ENCODE results near the gene TNNI2. TPM values are rescaled to one million over a fixed set of nuclear protein-coding genes. Genes with fewer than 3 reads are reported as not detected.

Gene TNNI2
- total RNA-seq, 1 experiment from 2014 or later, result 0.55 TPM

DNA sequence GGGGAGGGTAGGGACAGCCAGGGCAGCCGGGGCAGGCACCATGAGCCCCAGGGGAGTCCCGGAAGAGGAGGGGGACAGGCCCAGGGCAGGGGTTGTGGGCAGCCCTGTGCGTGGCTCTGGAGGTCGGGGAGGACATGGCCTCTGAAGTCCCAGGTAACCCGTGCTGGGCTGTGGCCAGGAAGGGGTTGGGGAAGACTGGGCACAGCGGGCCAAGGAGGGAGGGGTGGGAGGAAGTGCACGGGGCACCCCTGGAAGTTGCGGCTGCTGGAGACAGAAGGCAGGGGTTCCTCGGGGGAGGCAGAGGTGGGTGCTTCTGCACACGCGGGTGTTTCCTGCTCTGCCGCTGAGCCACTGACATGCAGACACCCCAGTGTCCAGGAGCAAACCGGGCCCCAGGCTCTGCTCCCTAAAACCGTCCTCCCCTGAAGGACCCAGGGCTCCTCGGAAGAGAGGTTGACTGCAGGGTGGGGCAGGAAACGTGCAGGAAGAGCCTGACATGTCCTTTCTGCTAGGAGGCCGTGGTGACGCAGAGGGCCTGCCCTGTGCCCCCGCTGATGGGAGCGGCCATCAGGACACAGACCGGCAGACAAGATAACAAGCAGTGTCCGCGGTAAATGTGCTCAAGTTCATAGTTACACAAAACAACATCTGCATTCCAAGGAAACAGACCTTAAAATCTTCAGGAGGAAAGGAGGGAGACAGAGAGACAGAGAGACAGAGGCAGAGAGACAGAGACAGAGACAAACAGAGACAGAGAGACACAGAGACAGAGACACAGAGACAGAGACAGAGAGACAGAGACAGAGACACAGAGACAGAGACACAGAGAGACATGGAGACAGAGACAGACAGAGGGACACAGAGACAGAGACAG, 5.7 kb downstream of the TNNI2 start:
- CTCF ChIA-PET, result no interaction called here
- Histone ChIP-seq H3K9me2 (replicated peaks; ENCODE audit: low read length) (no peaks in the 10 kb centered on the region), H3K4me3 (ENCODE audit: low read length) (no peak overlapping the region), H2AFZ (ENCODE audit: low read length) (no peak overlapping the region), H3K36me3 (ENCODE audit: low read depth, low read length) (no peaks in the 10 kb centered on the region), H3K79me2 (ENCODE audit: low read length) (no peaks in the 10 kb centered on the region), H3F3A (ENCODE audit: low read length, unreplicated experiment) (no peaks in the 10 kb centered on the region), H3K9ac (ENCODE audit: low read length) (no peak overlapping the region), H3K4me2 (ENCODE audit: low read length) (no peak overlapping the region), H3K27me3 (ENCODE audit: low read length) (no peaks in the 10 kb centered on the region), H3K27ac (ENCODE audit: low read length) (no peak overlapping the region), H3K9me3 (ENCODE audit: low read length) (no peaks in the 10 kb centered on the region), H4K20me1 (ENCODE audit: low read length) (no peaks in the 10 kb centered on the region), H3K4me1 (ENCODE audit: insufficient read depth, low read length) (no peaks in the 10 kb centered on the region)
- BruUV-seq (replicated peaks), result no TSS peak
- no peak for DNase-seq
- POLR2A ChIA-PET (ENCODE audit: unreplicated experiment), result no interaction called here
- intact Hi-C loops (cut with micrococcal nuclease), result no loop called here
- peak; percentile 29; the same call in 1 of the 2 replicates for ATAC-seq
- no peak for TF ChIP-seq EZH2 (IDR thresholded peaks at IDR 0.05; ENCODE audit: low read length, unreplicated experiment)
- TF ChIP-seq, protein P1, sequence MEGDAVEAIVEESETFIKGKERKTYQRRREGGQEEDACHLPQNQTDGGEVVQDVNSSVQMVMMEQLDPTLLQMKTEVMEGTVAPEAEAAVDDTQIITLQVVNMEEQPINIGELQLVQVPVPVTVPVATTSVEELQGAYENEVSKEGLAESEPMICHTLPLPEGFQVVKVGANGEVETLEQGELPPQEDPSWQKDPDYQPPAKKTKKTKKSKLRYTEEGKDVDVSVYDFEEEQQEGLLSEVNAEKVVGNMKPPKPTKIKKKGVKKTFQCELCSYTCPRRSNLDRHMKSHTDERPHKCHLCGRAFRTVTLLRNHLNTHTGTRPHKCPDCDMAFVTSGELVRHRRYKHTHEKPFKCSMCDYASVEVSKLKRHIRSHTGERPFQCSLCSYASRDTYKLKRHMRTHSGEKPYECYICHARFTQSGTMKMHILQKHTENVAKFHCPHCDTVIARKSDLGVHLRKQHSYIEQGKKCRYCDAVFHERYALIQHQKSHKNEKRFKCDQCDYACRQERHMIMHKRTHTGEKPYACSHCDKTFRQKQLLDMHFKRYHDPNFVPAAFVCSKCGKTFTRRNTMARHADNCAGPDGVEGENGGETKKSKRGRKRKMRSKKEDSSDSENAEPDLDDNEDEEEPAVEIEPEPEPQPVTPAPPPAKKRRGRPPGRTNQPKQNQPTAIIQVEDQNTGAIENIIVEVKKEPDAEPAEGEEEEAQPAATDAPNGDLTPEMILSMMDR (conservative IDR thresholded peaks at IDR 0.05; ENCODE audit: low read depth, low read length), result no peak
- no peak for TF ChIP-seq EZH2phosphoT487 (IDR thresholded peaks at IDR 0.05; ENCODE audit: borderline replicate concordance, low read length)

DNA sequence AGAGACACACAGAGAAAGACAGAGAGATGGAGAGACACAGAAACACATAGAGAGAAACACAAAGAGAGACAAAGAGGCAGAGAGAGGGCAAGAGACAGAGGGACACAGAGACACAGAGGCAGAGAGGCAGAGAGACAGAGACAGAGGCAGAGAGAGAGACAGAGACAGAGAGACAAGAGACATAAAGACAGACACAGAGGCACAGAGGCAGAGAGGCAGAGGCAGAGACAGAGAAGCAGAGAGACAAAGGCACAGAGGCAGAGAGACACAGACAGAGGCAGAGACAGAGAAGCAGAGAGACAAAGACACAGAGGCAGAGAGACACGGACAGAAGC, 6.3 kb downstream of the TNNI2 start:
- ChIA-PET POLR2A (ENCODE audit: unreplicated experiment) (no interaction called here), CTCF (no interaction called here)
- no peak for ATAC-seq
- H3K4me1 ChIP-seq (ENCODE audit: insufficient read depth, low read length), result no peaks in the 10 kb centered on the region
- H3K9me3 ChIP-seq (ENCODE audit: low read length), result no peaks in the 10 kb centered on the region
- H3K36me3 ChIP-seq (ENCODE audit: low read depth, low read length), result no peaks in the 10 kb centered on the region
- no peaks in the 10 kb centered on the region for H4K20me1 ChIP-seq (ENCODE audit: low read length)
- H3K4me3 ChIP-seq (ENCODE audit: low read length), result no peak overlapping the region
- H3K9me2 ChIP-seq (replicated peaks; ENCODE audit: low read length), result no peaks in the 10 kb centered on the region
- BruUV-seq (replicated peaks), result no TSS peak
- DNase-seq, result no peak
- no peaks in the 10 kb centered on the region for H3K79me2 ChIP-seq (ENCODE audit: low read length)
- H2AFZ ChIP-seq (ENCODE audit: low read length), result no peak overlapping the region
- no peaks in the 10 kb centered on the region for H3K27me3 ChIP-seq (ENCODE audit: low read length)
- intact Hi-C loops (cut with micrococcal nuclease), result no loop called here
- H3K4me2 ChIP-seq (ENCODE audit: low read length), result no peak overlapping the region
- no peak overlapping the region for H3K9ac ChIP-seq (ENCODE audit: low read length)
- TF ChIP-seq, protein P1 (conservative IDR thresholded peaks at IDR 0.05; ENCODE audit: low read depth, low read length), result no peak
- TF ChIP-seq EZH2phosphoT487 (IDR thresholded peaks at IDR 0.05; ENCODE audit: borderline replicate concordance, low read length) (no peak), EZH2 (IDR thresholded peaks at IDR 0.05; ENCODE audit: low read length, unreplicated experiment) (no peak)
- no peak overlapping the region for H3K27ac ChIP-seq (ENCODE audit: low read length)
- no peaks in the 10 kb centered on the region for H3F3A ChIP-seq (ENCODE audit: low read length, unreplicated experiment)

Data from PC-3 (cell line).